ENCODE results near the gene MBOAT2.
"Not testable (repeated sequence)": the region's sequence is repeated elsewhere in the genome, so short reads cannot be mapped to it uniquely, and the experiment has no call there.

DNA sequence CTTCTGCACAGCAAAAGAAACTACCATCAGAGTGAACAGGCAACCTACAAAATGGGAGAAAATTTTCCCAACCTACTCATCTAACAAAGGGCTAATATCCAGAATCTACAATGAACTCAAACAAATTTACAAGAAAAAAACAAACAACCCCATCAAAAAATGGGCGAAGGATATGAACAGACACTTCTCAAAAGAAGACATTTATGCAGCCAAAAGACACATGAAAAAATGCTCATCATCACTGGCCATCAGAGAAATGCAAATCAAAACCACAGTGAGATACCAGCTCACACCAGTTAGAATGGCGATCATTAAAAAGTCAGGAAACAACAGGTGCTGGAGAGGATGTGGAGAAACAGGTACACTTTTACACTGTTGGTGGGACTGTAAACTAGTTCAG lies 40.0 kb upstream of the MBOAT2 start:
- not testable (repeated sequence) for TF ChIP-seq EP300, POLR2A (IDR thresholded peaks at IDR 0.05)
- TF ChIP-seq, protein P1, sequence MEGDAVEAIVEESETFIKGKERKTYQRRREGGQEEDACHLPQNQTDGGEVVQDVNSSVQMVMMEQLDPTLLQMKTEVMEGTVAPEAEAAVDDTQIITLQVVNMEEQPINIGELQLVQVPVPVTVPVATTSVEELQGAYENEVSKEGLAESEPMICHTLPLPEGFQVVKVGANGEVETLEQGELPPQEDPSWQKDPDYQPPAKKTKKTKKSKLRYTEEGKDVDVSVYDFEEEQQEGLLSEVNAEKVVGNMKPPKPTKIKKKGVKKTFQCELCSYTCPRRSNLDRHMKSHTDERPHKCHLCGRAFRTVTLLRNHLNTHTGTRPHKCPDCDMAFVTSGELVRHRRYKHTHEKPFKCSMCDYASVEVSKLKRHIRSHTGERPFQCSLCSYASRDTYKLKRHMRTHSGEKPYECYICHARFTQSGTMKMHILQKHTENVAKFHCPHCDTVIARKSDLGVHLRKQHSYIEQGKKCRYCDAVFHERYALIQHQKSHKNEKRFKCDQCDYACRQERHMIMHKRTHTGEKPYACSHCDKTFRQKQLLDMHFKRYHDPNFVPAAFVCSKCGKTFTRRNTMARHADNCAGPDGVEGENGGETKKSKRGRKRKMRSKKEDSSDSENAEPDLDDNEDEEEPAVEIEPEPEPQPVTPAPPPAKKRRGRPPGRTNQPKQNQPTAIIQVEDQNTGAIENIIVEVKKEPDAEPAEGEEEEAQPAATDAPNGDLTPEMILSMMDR (IDR thresholded peaks at IDR 0.05): not testable (repeated sequence)
